Naive thymus-derived CD8-positive, alpha-beta T cell (primary cell): ENCODE data around the gene BRSK1. TPM values are rescaled to one million over a fixed set of nuclear protein-coding genes. Genes with fewer than 3 reads are reported as not detected.

Source experiments
- microRNA-seq: library from miRNA; unstranded; fragments of <30 nt; microRNA quantifications from one replicate; pipeline ENCODE4 v1.2.0, GENCODE V29; 2022; ENCODE audit warnings: borderline microRNAs expressed
- polyA plus RNA-seq, 3 donors: library from polyadenylated mRNA; unstranded; fragments of 300-500 nt; fragmentation: Illumina TruSeq; gene quantifications; one replicate each; pipeline ENCODE4 v1.2.3, GENCODE V29; 2021
- total RNA-seq, 8 experiments: library from RNA in 2 of 8; stranded (reverse) in 2 of 8; gene quantifications; one replicate each; pipeline ENCODE4 v1.2.3 and lab custom pipeline; 2021 to 2026

Gene BRSK1
- total and polyA plus RNA-seq, 5 experiments from 2014 or later, result 0.24 to 2.9 (median 1.9) TPM; not detected in 2

Small RNAs within 50 kb of the gene (microRNA-seq; reads per million reads assigned to microRNA genes)
- gene MIR6802 (3.4 reads per million, percentile 4 among the genes with 10 or more reads in this experiment), gene MIR6803 (10.3 reads per million, percentile 28 among the genes with 10 or more reads in this experiment)

Other genes starting within 250 kb of the BRSK1 start
- under 1 TPM; 0.31 to 0.69 TPM for gene GP6, start 245.7 kb upstream of the BRSK1 start, total RNA-seq
- gene GP6, start 245.7 kb upstream of the BRSK1 start, polyA plus RNA-seq, result under 1 TPM in 1 of 3 donors, not detected in 2; 0.08 TPM
- 10 to 100 TPM; 24.3 to 26.1 TPM for gene RDH13, start 220.8 kb upstream of the BRSK1 start, total RNA-seq
- gene RDH13, start 220.8 kb upstream of the BRSK1 start, polyA plus RNA-seq, result 10 to 100 TPM in 1 of 3 donors, 1 to 10 TPM in 2; 4.3 to 18.0 (median 5.3) TPM
- gene EPS8L1, start 208.1 kb upstream of the BRSK1 start, total RNA-seq, result under 1 TPM in 1 of 2 experiments, not detected in 1; 0.39 TPM
- gene EPS8L1, start 208.1 kb upstream of the BRSK1 start, polyA plus RNA-seq, result 1 to 10 TPM in 1 of 3 donors, under 1 TPM in 2; 0.81 to 2.1 (median 0.85) TPM
- gene PPP1R12C, start 166.4 kb upstream of the BRSK1 start, total RNA-seq, result 100 to 1,000 TPM; 140 to 141 TPM
- gene PPP1R12C, start 166.4 kb upstream of the BRSK1 start, polyA plus RNA-seq, result 1 to 10 TPM; 2.7 to 6.2 (median 3.9) TPM
- not detected for gene TNNT1, start 134.8 kb upstream of the BRSK1 start, total RNA-seq
- gene TNNT1, start 134.8 kb upstream of the BRSK1 start, polyA plus RNA-seq, result not detected
- gene TNNI3, start 126.3 kb upstream of the BRSK1 start, total RNA-seq, result not detected
- not detected for gene TNNI3, start 126.3 kb upstream of the BRSK1 start, polyA plus RNA-seq
- not detected for gene DNAAF3, start 117.4 kb upstream of the BRSK1 start, total RNA-seq
- not detected for gene DNAAF3, start 117.4 kb upstream of the BRSK1 start, polyA plus RNA-seq
- gene SYT5, start 103.7 kb upstream of the BRSK1 start, total RNA-seq, result not detected
- gene SYT5, start 103.7 kb upstream of the BRSK1 start, polyA plus RNA-seq, result under 1 TPM; 0.09 to 0.56 (median 0.25) TPM
- gene PTPRH, start 74.5 kb upstream of the BRSK1 start, total RNA-seq, result not detected
- not detected for gene PTPRH, start 74.5 kb upstream of the BRSK1 start, polyA plus RNA-seq
- gene TMEM86B, start 55.2 kb upstream of the BRSK1 start, total RNA-seq, result 10 to 100 TPM; 17.7 to 20.9 TPM
- 1 to 10 TPM in 1 of 3 donors, under 1 TPM in 2; 0.17 to 2.3 (median 0.54) TPM for gene TMEM86B, start 55.2 kb upstream of the BRSK1 start, polyA plus RNA-seq
- gene PPP6R1, start 25.0 kb upstream of the BRSK1 start, total RNA-seq, result 100 to 1,000 TPM; 167 to 168 TPM
- gene PPP6R1, start 25.0 kb upstream of the BRSK1 start, polyA plus RNA-seq, result 100 to 1,000 TPM in 1 of 3 donors, 10 to 100 TPM in 2; 57.3 to 131 (median 60.9) TPM
- 10 to 100 TPM; 20.3 to 20.4 TPM for gene HSPBP1, start 3.9 kb upstream of the BRSK1 start, total RNA-seq
- 10 to 100 TPM; 38.6 to 44.8 (median 42.5) TPM for gene HSPBP1, start 3.9 kb upstream of the BRSK1 start, polyA plus RNA-seq
- gene TMEM150B, start 41.3 kb downstream of the BRSK1 start, total RNA-seq, result not detected
- gene TMEM150B, start 41.3 kb downstream of the BRSK1 start, polyA plus RNA-seq, result not detected
- gene KMT5C, start 55.9 kb downstream of the BRSK1 start, total RNA-seq, result 10 to 100 TPM; 19.2 to 21.8 TPM
- 1 to 10 TPM; 1.7 to 2.5 (median 2.1) TPM for gene KMT5C, start 55.9 kb downstream of the BRSK1 start, polyA plus RNA-seq
- not detected for gene COX6B2, start 70.7 kb downstream of the BRSK1 start, total RNA-seq
- gene COX6B2, start 70.7 kb downstream of the BRSK1 start, polyA plus RNA-seq, result not detected
- not detected for gene GARIN5B, start 79.3 kb downstream of the BRSK1 start, total RNA-seq
- gene GARIN5B, start 79.3 kb downstream of the BRSK1 start, polyA plus RNA-seq, result not detected
- gene IL11, start 86.5 kb downstream of the BRSK1 start, total RNA-seq, result under 1 TPM in 1 of 2 experiments, not detected in 1; 0.21 TPM
- gene IL11, start 86.5 kb downstream of the BRSK1 start, polyA plus RNA-seq, result not detected
- gene TMEM190, start 92.8 kb downstream of the BRSK1 start, total RNA-seq, result not detected
- gene TMEM190, start 92.8 kb downstream of the BRSK1 start, polyA plus RNA-seq, result not detected
- gene TMEM238, start 100.3 kb downstream of the BRSK1 start, total RNA-seq, result 10 to 100 TPM in 1 of 2 experiments, 1 to 10 TPM in 1; 10.0 to 10.2 TPM
- 1 to 10 TPM; 1.1 to 1.5 (median 1.3) TPM for gene TMEM238, start 100.3 kb downstream of the BRSK1 start, polyA plus RNA-seq
- 1,000 to 10,000 TPM; 2,967 to 2,995 TPM for gene RPL28, start 101.9 kb downstream of the BRSK1 start, total RNA-seq
- gene RPL28, start 101.9 kb downstream of the BRSK1 start, polyA plus RNA-seq, result 1,000 to 10,000 TPM in 1 of 3 donors, 100 to 1,000 TPM in 2; 559 to 1,017 (median 787) TPM
- 10 to 100 TPM; 18.1 to 20.2 TPM for gene UBE2S, start 123.8 kb downstream of the BRSK1 start, total RNA-seq
- gene UBE2S, start 123.8 kb downstream of the BRSK1 start, polyA plus RNA-seq, result 10 to 100 TPM; 18.6 to 25.8 (median 24.5) TPM
- gene SHISA7, start 159.3 kb downstream of the BRSK1 start, total RNA-seq, result not detected
- not detected for gene SHISA7, start 159.3 kb downstream of the BRSK1 start, polyA plus RNA-seq
- gene ISOC2, start 177.6 kb downstream of the BRSK1 start, total RNA-seq, result 10 to 100 TPM; 10.5 to 11.0 TPM
- 10 to 100 TPM; 30.5 to 35.6 (median 34.2) TPM for gene ISOC2, start 177.6 kb downstream of the BRSK1 start, polyA plus RNA-seq
- not detected for gene C19orf85, start 180.8 kb downstream of the BRSK1 start, total RNA-seq
- gene C19orf85, start 180.8 kb downstream of the BRSK1 start, polyA plus RNA-seq, result not detected
- gene ZNF628, start 192.6 kb downstream of the BRSK1 start, total RNA-seq, result 10 to 100 TPM; 13.2 to 15.6 TPM
- gene ZNF628, start 192.6 kb downstream of the BRSK1 start, polyA plus RNA-seq, result under 1 TPM; 0.26 to 0.42 (median 0.32) TPM
- 10 to 100 TPM in 1 of 2 experiments, 1 to 10 TPM in 1; 8.0 to 10.4 TPM for gene NAT14, start 201.2 kb downstream of the BRSK1 start, total RNA-seq
- 1 to 10 TPM; 4.1 to 8.8 (median 7.7) TPM for gene NAT14, start 201.2 kb downstream of the BRSK1 start, polyA plus RNA-seq
- gene SSC5D, start 204.4 kb downstream of the BRSK1 start, total RNA-seq, result 1 to 10 TPM; 1.3 to 1.4 TPM
- gene SSC5D, start 204.4 kb downstream of the BRSK1 start, polyA plus RNA-seq, result under 1 TPM in 2 of 3 donors, not detected in 1; 0.02 to 0.11 TPM